ENCODE results near the gene OSBPL7.

OSBPL7 gene, protein sequence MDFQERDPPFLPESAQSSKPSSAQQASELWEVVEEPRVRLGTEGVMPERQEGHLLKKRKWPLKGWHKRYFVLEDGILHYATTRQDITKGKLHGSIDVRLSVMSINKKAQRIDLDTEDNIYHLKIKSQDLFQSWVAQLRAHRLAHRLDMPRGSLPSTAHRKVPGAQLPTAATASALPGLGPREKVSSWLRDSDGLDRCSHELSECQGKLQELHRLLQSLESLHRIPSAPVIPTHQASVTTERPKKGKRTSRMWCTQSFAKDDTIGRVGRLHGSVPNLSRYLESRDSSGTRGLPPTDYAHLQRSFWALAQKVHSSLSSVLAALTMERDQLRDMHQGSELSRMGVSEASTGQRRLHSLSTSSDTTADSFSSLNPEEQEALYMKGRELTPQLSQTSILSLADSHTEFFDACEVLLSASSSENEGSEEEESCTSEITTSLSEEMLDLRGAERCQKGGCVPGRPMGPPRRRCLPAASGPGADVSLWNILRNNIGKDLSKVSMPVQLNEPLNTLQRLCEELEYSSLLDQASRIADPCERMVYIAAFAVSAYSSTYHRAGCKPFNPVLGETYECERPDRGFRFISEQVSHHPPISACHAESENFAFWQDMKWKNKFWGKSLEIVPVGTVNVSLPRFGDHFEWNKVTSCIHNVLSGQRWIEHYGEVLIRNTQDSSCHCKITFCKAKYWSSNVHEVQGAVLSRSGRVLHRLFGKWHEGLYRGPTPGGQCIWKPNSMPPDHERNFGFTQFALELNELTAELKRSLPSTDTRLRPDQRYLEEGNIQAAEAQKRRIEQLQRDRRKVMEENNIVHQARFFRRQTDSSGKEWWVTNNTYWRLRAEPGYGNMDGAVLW

DNA sequence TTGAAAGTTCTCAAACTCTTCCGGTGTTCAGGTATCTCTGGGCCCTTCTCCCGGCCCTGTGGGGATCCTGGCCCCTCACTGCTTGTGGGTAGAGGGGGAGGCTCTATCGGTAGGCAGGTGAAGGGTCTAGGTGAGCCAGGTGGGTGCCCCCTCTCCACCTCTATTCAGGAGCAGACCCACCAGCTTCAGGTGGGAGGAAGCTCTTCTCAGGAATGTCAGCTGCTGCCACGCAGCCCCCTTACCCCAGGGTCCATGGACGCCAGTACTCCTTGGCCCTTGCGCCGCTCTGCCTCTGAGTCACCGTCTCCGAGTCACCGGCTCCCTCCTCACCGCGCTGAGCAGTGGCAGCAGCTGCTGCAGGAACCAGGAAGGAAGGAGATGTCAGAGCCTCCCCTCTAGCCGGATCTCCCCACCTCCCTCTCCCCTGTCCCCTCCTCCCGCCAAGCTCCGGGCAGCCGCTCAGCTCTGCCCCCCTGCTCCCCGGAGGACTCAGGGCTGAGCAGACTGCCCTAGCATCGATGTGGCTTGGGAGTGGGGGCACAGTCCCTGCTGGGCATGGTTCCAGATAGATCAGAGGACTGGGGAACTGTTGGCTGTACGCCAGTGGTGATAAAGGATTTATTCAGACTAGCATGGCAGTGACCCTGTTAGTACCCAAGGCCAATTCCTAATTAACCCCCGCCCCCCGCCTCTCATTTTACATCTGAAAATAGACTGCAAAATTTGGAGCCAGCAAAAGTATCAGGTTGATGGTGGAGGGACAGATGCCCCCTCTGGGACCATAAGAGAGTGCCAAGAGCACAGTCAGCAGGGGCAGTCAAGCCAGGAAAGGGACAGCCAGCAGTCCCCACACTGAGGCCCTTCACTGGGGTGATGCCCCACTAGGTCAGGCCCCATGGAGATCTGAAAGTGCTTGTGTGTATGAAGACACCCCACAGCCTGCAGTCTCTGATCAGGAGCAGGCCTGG, at the start of gene OSBPL7:
Gene OSBPL7, minus strand, starts transcription at position 371 of the 968 bp plus-strand sequence. CDS start 1,516 bp downstream, outside the sequence.
- peak; percentile 48 for DNase-seq

DNA sequence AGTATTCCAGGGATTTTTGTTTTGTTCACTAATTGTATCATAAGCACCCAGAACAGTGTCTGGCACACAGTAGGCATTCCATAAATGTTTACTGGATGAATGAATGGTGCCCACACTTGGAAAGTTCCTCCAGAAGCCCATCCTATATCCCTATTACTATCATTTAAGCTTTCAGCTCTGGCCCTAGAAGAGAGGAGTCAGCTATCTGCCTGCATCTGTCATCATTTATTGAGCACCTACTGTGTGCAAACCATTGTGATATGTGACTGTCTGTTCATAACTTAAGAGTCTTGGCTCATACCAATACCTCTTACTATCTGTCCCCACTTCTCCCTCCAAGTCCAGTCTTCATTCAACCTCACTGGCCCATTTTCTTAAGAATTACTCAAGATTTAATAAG, 49.5 kb upstream of the OSBPL7 start:
- DNase-seq = no peak

DNA sequence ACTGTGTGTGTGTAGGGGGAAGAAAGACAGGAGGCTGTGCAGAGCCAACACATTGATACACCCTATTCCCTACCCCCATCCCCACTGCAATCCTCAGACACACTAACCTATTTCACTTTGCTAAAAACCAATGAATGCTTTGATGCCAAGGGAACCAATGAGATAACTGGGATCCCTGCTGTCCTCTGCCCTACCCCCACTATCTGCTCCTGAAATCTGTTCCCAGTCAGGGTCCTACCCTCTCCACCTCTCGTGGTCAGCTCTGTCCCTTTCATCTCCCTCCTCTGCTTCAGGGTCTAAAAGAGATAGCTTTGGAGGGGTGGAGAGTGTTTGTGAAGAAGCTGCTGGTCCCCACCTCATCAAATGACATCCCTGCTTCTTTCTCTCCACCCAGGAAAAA, 48.5 kb upstream of the OSBPL7 start:
- DNase-seq = no peak

DNA sequence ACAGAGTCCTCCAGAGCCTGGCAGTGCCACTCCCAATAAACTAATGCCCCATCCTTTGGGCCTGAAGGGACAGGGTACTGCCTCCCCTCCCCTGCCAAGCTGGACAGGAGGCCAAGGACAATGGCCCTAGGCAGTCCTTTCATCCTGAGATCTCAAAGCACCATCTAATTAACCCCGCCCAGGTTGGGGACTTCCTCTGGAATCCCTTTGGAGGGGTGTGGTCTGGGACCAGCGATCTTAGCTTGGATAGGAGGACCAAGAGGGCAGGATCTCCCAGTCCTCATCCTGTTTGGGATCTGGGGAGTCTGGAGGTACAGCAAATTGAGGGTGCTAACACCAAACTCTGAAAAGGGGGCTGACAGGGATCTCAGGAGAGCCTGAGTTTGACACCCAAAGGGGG, 47.5 kb upstream of the OSBPL7 start:
- DNase-seq = no peak

DNA sequence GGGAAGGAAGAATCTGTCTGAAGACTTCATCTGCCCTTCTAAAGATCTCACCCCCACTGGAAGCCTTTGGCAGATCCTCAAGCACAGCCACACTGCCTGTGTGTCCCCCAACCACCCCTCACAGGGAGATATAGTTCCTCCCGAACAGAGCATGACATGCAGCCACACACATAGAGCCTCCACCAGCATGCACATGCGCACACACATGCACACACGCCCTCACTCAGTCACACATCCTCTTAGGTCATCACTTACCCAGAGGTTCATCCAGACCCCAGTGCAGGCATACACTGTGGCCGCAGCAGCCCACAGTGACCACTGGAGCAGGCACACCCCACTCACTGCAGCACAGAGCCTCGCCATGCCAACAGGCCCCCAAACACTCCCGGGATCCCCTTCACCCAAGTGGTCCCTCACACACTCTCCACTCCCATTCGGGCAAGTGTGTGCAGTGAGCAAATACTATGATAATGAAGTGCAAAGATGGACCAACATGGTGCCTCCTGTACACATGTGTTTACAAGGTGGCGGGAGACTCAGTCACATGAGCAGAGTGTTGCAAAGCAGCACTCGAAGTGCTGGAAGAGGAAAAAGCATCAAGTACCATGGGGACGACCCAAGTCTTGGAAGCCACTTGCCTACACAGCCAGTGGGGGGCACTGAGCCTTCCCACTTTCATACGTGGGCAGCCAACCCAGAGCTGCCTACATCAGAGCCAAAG, 46.4 kb upstream of the OSBPL7 start:
- no peak for DNase-seq

DNA sequence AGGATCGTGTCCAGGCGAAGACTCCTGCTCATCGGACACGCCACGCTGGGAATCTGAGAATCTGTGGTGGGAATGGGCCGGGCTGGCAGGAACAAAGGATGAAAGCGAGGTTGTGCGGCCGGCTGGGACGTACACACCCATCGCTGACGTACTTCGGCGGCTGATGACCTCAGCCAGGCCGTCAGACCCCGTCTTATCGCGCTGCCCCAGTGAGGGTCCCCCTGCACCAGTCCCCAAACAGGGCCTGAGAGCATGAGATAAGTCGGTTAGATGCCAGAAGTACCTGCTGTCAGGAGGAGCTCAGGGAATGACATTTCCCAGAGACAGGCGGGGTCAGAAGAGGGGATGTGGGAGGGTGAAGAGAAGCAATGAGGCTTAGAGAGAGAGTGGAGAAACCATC, 45.3 kb upstream of the OSBPL7 start:
- no peak for DNase-seq

DNA sequence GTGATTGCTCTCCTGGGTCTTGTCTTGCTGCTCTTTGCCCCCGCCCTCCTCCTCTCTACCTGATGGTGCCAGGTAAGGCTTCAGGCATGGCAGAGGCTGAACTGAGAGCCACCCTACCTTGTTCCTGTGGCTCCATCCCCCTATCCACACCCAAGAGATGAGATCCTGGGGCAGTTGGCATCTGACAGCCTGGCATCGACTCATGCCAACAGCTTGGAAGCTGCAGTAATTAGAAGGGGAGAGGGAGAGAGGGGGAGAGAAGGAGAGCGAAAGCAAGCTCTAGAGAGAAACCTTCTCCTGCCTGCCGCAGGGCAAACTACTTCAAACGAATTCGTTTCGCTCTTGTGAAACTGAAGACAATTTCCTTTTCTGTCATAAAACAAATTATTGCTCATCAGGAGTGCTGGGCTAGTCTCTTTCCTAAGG, 43.2 kb upstream of the OSBPL7 start:
- DNase-seq = no peak

DNA sequence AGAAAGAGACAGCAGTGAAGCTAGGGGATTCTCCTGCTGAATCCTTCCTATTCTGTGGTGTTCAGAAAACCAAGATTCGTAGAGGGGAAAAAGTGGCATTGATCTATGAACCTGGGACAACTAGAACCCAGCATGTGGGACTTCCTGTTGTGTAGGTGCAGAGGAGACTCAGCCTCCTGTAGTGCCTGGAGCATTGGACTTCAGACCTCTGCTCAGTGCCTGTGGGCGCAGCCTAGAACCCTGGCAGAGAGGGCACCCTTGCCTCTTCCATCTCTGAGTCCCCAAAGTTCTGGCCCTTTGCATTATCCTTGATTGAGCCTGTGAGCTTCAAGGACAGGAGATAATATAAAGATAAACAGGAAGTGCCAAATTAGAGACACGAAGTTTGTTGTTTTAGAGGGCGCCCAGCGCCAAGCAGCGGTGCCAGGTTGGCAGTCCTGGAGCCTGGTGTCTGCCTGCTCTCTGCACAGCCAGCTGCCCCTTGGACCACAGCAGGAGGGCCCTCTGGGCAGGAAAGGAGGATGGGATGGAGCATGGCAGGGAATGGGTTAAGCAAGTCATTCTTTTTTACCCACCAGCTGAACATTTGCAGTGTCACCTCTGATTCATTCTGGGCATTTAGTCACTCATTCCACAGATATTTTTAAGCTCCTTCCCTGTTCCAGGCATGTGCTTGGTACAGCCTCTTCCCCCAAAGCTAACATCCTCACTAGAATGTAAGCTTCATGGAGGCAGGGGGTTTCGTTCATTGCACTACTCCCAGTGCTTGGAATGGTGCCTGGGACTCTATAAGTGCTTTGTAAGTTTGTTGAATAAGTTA, 41.2 kb upstream of the OSBPL7 start:
- no peak for DNase-seq

DNA sequence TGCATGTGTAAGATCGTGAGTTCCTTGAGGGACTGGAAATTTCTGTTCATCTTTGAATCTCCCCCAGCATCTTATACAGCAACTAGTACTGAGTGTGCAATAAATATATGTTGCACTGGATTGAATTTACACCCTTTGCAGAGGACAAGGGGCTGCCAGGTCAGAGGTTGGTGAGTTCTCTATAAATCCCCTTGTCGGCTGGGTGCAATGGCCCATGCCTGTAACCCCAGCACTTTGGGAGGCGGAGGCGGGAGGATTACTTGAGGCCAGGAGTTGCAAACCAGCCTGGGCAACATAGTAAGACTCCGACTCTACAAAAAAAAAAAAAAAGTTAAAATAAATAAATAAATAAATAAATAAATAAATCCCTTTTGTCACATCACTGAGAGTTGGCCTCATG, 38.8 kb upstream of the OSBPL7 start:
- no peak for DNase-seq

DNA sequence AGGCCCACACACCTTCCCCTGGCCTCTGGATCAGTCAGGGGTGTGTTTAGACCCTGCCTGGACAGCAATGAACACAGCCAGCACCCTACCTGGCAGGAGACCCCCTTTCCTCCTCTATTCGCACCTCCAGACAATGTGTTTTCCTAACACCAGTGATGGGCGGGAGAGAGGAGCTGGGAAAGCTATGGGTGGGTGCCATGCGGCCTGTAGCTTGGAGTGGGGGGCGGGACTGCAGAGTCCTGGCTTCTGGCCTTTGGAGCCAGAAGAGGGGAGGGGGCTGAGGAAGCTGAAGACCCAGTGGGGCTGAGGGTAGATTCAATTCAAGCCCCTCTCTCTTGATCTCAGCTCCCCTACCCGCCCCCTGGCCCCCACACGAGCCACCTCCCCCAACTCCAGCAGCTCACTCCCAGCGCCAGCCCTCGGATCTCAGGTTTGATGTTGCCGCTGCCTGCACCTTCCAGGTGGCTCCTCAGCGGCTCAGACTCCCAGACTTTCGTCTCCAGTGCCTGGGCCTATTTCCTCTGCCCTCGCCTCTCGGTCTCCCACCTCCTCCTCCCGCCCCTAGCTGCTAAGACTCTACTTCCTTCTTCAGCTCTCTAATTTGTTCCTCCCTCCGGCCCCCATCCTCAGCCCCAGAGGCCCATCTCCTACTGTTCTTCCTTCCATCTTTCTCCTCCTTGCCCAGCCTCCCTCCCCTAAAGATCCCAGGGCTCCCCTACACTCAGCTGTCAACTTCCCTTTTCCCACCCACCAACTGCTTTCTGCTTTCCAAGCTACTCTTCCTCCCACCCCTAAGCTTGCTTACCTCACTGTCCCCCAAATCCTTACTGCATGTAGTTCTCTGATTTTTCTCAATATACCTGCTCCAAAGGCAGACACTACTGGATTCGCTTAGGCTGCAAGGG, 36.2 kb upstream of the OSBPL7 start:
- DNase-seq = no peak

DNA sequence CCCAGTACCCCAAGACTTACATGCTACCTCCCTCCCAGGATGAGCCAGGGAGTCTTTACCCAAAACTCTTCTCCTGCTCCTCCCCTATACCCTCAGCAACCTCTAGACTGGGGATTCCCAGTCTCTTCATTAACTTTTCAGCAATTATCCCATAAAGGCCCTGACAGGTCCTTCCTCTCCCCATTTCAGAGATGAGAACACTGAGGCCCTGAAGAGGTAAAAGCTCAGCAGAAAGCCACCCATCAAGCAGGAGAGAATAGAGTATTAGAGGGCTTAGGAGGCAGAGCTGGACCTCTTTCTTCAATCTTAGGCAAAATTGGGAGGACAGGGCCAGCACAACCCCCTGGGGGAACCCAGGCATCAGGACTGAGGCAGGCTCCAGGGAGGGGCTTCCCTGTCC, 35.2 kb upstream of the OSBPL7 start:
- DNase-seq = no peak

DNA sequence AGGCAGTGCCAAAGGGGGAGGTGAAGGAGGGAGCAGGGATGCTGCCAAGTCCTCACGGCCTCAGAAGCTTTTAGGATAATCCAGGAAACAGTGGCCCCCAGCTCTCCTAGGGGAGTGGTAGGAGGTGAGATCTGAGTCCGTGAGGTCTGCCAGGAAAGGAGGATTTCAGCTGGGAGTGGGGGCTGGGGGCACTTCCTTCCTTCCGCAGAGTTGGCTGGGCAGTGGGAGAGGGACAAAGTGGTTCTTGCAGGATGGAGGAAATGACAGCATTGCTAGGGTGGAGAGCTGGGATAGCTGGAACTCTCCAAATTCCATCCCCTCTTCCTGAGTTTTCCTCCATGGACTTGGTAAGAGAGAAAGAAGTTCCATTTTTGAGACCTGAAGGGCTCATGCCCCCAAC, 34.1 kb upstream of the OSBPL7 start:
- DNase-seq = no peak

DNA sequence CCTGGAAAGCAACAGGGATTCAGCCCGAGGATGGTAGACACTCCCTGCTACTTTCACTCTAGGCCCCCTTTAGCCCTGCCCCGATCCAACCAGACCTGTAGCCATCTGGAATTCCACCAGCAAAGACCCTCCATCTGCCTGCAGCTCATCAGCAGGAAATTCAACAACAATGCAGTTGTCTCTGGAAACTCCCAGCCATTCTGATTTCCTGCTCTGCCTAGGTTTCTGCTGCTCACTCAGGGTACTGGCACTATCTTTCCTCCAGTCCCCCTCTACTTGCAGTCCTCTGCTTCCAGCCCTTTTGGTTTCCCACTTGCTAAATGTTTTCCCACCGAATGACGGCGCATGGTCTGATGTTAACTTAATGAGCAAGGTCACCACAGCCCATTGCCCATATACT, 32.0 kb upstream of the OSBPL7 start:
- no peak for DNase-seq

DNA sequence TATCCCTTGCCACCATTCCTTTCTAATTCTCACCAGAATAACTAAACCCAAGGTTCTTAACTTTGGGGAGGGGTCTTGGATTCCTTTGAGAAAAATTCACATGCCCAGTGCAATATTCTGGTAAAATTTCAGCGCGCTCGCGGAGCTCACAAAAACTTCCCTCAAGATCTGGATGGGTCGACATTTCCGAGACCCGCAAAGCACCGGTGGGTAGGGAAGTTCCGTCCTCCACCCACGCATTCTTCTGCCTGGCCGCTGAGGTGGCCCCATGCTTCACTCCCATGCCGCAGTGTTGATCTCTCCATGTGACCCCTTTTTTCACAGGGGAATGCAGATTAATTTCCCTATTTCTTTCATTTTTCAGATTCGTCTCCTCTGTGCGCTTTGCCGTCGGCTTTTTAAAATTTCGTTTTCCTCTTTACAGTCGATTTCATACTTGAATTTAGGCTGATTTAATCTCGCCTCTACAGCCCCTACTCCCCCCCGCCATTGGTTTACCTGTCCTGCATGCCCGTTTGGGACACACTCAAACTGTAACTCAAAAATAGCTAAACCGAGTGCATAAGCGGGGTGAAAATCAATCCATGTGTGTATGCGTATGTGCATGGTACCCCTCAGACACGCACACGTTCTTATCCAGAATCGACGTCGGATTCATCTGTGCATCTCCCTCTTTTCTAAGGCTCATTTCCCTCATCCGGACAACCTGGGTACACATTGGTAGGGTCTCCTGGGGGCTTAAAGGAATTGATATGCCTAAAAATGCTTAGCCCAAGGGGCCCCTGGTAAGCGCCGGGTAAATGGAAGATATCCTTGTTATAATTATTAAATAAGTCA, 30.7 kb upstream of the OSBPL7 start:
- DNase-seq = no peak

DNA sequence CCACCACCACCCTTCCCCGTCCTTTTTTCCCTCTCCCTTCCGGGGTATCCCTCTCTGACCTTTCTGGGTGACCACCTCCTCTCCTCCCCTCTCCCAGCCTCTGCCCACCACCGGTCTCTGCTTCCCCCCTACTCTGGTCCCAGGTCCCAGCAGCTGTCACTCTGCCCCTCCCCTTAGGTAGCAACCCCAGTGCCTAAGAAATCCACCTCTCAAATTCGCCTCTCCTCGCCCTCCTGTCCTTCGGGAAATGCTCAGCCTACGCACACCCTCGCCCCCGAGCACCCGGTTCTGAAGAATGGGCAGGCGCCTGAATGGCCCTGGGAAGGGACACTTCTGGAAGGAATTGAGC, 30.1 kb upstream of the OSBPL7 start:
- no peak for DNase-seq

DNA sequence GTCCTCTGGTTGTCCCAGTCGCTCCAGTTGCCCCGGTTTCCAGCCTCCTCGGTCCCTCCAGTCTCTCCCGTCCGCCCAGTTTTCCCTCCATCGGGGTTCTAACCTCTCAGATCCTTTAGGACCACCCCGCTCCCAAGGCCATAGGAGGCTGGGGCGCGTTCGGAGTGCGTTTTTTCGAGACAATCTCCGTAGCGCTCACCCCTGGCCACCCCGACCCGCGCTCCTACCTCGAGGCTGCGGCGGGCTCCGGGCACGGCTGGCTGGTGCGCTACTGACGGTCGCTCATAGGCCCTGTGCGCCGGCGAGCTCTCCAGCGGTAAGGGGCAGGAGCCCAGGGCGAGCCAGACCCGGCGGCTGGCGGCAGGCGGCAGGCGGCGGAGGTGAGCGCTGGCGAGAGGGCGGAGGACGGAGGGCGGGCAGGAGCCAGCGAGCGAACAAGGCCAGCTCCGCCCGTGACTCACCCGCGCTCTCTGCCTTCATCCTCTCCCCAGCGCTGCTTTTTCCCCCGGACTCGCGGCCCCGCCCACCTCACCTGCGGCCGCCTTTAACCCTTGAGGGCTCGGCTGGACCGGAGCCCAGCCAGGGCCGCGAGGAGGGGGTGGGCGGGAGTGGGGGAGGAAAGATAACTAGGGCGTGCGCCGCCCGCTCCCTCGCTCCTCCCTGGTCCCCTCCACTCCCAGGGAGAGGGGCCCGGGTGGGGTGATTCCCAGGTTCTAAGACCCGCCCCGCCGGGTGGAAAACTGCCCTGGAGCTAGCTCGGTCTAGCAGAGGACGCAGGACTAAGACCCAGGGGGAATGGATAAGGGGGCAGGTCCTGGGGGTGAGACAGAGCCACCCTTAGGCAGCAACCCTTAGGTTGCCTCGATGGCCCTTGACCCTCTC, 29.3 kb upstream of the OSBPL7 start, which contains the start of gene SP6:
Gene SP6, minus strand, starts transcription at position 472 of the 882 bp plus-strand sequence. CDS start 2,734 bp downstream, outside the sequence.
- peak; percentile 48 for DNase-seq

DNA sequence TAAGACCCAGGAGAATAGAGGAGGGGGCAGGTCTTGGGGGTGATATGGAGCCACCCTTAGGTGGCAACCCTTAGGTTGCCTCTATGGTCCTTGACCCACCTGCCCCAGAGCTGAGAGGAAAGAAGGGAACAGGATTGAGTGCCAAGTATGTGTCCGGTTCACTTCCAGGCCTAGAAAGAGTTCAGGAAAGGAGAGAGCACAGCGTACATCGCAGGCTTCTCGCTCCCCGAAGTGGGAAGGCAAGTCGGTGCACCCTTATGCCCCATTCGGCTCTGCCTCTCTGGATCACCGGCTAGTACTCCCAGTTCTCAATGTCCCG, 28.7 kb upstream of the OSBPL7 start:
- no peak for DNase-seq

DNA sequence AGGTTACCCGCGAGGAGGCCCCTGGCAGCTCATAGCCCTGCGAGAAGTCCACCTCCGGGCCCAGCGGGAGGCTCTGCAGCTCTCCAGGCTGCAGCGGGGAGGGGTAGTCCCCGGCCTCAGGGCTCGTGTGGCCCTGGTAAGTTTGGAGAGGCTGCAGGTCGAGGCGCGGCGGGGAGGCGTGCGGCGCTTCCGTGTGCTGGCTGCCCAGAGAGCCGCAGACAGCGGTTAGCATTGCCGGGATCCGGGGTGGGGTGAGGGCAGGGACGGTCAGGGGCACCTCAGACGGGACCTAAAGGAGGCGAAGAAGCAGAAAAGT, 26.6 kb upstream of the OSBPL7 start:
- no peak for DNase-seq
